ENCODE measurements around the gene UBN1.

Gene UBN1

DNA sequence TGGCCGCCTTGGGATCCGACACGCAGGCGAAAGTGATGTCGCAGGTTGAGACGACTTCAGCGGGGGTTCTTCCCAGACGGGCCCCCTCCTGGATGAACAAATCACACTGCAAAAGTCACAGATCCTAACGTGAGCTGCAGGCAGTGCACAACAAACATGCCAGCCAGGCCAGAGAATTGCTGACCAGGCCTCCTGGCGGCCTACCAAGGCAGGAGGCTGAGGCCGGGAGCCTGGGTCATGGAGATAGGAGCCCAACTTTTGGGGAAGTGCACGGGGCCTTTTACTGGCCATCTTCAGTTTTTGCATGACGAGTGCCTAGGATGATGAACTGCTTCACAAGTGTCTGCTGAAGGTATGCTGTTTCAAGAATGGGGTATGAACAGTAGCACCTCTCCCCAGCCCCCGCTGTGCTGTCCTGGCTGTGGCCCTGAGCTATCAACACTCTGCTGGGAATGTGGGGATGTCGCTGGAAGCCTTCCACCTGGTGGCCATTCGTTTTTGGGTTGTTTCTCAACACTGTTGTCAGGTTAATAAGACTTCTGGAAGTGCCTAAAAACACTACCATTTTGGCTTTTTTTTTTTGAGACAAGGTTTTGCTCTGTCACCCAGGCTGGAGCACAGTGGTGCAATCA is 32.6 kb upstream of the UBN1 start:
- H3K27me3 ChIP-seq (ENCODE audit: control insufficient read depth in 1 of 2, insufficient read depth in 2 of 2, low read length in 2 of 2) = no peaks in the 10 kb centered on the region
- peaks cover 36 to 69% of the 10 kb centered on the region in 2 donors for H3K36me3 ChIP-seq (ENCODE audit: control insufficient read depth in 1 of 2, insufficient read depth in 2 of 2, low read length in 2 of 2)
- no peaks in the 10 kb centered on the region for H3K9me3 ChIP-seq (ENCODE audit: control insufficient read depth in 1 of 2, low read length in 2 of 2)
- H3K9ac ChIP-seq (ENCODE audit: low read depth in 1 of 2, low read length in 2 of 2) = no peak overlapping the region
- no peak overlapping the region for H3K27ac ChIP-seq (ENCODE audit: low read depth, low read length)
- no peak overlapping the region for H3K4me3 ChIP-seq (ENCODE audit: low read depth in 1 of 2, low read length in 2 of 2)
- no peaks in the 10 kb centered on the region for H3K4me1 ChIP-seq (ENCODE audit: control insufficient read depth in 1 of 2, insufficient read depth in 2 of 2, low read length in 2 of 2)

DNA sequence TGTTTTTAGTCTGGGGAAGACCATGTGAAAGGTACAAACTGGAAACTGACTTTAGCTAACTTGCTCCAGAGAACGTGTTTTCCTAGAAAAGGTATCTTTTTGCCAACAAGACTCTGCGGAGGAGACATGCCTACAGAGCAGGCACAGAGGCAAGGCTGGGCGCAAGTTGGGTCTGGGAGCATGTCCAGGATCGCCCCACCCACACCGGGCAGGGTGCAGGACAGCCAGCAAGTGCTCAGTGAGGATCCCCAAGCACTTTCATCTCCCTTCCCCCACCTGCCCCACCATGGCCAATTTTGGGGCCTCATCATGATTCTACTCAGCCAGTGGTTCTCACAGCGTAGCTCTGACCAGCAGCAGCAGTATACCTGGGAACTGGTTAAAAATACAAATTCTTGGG is 26.6 kb upstream of the UBN1 start:
- Histone ChIP-seq H3K36me3 (ENCODE audit: control insufficient read depth in 1 of 2, insufficient read depth in 2 of 2, low read length in 2 of 2) (peaks cover 27 to 86% of the 10 kb centered on the region in 2 donors), H3K27ac (ENCODE audit: low read depth, low read length) (no peak overlapping the region)

DNA sequence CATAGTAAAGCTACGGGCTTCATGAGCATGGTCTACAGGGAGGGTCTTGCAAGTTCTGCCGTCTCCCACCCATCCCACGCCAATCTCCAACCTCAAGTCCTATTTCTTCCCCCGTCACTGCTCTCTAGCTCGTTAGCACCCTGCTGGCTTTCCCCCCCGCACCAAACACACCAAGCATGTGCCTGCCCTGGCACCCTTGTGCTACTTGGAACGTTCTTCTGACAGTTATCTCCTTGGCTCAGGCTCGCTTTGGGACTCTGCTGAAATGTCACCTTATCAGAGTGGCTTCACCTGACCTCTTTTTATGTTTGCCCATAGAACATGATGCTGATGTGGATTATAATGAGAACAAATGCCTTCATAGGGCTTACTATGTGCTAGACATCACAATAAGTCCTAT is 22.1 kb upstream of the UBN1 start:
- Histone ChIP-seq H3K27me3 (ENCODE audit: control insufficient read depth in 1 of 2, insufficient read depth in 2 of 2, low read length in 2 of 2) (no peaks in the 10 kb centered on the region), H3K9ac (ENCODE audit: low read depth in 1 of 2, low read length in 2 of 2) (no peak overlapping the region), H3K4me1 (ENCODE audit: control insufficient read depth in 1 of 2, insufficient read depth in 2 of 2, low read length in 2 of 2) (no peaks in the 10 kb centered on the region), H3K27ac (ENCODE audit: low read depth, low read length) (no peak overlapping the region), H3K36me3 (ENCODE audit: control insufficient read depth in 1 of 2, insufficient read depth in 2 of 2, low read length in 2 of 2) (peaks cover 44 to 91% of the 10 kb centered on the region in 2 donors), H3K9me3 (ENCODE audit: control insufficient read depth in 1 of 2, low read length in 2 of 2) (no peaks in the 10 kb centered on the region), H3K4me3 (ENCODE audit: low read depth in 1 of 2, low read length in 2 of 2) (no peak overlapping the region)

More for the DNA sequence above, 26.6 kb upstream of the UBN1 start:
- no peaks in the 10 kb centered on the region for H3K27me3 ChIP-seq (ENCODE audit: control insufficient read depth in 1 of 2, insufficient read depth in 2 of 2, low read length in 2 of 2)
- H3K9ac ChIP-seq (ENCODE audit: low read depth in 1 of 2, low read length in 2 of 2) = no peak overlapping the region
- no peaks in the 10 kb centered on the region for H3K4me1 ChIP-seq (ENCODE audit: control insufficient read depth in 1 of 2, insufficient read depth in 2 of 2, low read length in 2 of 2)
- H3K9me3 ChIP-seq (ENCODE audit: control insufficient read depth in 1 of 2, low read length in 2 of 2) = no peaks in the 10 kb centered on the region
- no peak overlapping the region for H3K4me3 ChIP-seq (ENCODE audit: low read depth in 1 of 2, low read length in 2 of 2)

DNA sequence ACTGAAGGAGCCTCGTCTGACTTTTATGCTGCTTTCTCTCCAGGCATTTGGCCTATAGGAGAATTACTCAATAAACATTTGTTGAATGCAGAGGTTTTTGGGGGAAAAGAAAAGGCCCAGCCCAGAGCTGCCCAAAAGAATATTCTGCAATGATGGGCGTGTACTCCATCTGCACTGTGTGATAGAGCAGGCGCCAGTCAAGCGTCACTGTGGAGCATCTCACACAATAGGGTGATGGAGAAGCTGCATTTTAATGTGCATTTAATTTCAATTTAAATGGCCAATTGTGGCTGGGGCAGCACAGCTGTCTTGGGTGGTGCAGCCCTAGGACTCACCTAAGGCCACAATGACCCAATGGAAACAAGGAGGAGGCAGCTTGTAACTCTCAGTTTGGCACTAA is 20.8 kb upstream of the UBN1 start:
- H3K9ac ChIP-seq (ENCODE audit: low read depth in 1 of 2, low read length in 2 of 2) = no peak overlapping the region
- no peaks in the 10 kb centered on the region for H3K4me1 ChIP-seq (ENCODE audit: control insufficient read depth in 1 of 2, insufficient read depth in 2 of 2, low read length in 2 of 2)
- no peaks in the 10 kb centered on the region for H3K9me3 ChIP-seq (ENCODE audit: control insufficient read depth in 1 of 2, low read length in 2 of 2)
- no peak overlapping the region for H3K4me3 ChIP-seq (ENCODE audit: low read depth in 1 of 2, low read length in 2 of 2)
- peaks cover 52 to 91% of the 10 kb centered on the region in 2 donors for H3K36me3 ChIP-seq (ENCODE audit: control insufficient read depth in 1 of 2, insufficient read depth in 2 of 2, low read length in 2 of 2)
- no peaks in the 10 kb centered on the region for H3K27me3 ChIP-seq (ENCODE audit: control insufficient read depth in 1 of 2, insufficient read depth in 2 of 2, low read length in 2 of 2)
- H3K27ac ChIP-seq (ENCODE audit: low read depth, low read length) = no peak overlapping the region

GRCh38 chr16:4826980-4827379 is 20.3 kb upstream of the UBN1 start:
- peaks cover 53 to 91% of the 10 kb centered on the region in 2 donors for H3K36me3 ChIP-seq (ENCODE audit: control insufficient read depth in 1 of 2, insufficient read depth in 2 of 2, low read length in 2 of 2)
- no peaks in the 10 kb centered on the region for H3K27me3 ChIP-seq (ENCODE audit: control insufficient read depth in 1 of 2, insufficient read depth in 2 of 2, low read length in 2 of 2)
- H3K9ac ChIP-seq (ENCODE audit: low read depth in 1 of 2, low read length in 2 of 2) = no peak overlapping the region
- H3K9me3 ChIP-seq (ENCODE audit: control insufficient read depth in 1 of 2, low read length in 2 of 2) = no peaks in the 10 kb centered on the region
- no peak overlapping the region for H3K27ac ChIP-seq (ENCODE audit: low read depth, low read length)
- no peaks in the 10 kb centered on the region for H3K4me1 ChIP-seq (ENCODE audit: control insufficient read depth in 1 of 2, insufficient read depth in 2 of 2, low read length in 2 of 2)
- no peak overlapping the region for H3K4me3 ChIP-seq (ENCODE audit: low read depth in 1 of 2, low read length in 2 of 2)

DNA sequence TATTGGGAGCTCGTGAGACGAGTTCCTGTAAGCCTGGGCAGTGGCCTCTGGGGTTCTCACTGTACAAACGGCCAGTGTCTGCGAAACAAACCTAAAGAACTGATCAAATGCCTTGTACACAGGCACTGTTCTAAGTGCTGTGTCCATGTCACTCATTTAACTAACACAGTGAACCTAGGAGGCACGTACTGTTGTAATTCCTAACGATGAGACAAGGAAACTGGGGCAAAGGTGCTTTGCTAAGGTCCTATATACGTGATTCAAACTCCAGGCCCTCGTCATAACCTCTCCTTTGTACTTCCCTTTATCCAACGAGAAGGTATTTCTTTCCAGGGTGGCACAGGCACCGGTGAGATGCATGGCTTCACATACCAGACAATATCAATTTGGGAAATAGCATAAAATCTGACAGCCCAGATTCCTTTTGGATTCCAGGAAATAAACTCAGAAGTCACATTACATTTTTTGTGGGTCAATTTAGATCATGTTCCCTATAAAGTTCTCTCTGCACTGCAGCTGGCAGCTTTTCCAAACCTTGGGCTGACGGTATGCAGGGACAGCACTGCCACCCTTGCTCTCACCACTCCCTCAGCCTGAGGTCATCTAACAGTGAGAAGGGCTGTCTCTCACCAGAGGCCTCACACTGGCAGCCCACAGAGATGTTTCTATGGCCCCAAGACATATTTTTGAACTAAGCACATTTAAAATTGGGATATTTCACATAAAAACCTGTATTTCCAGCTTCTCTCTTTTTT is 18.5 kb upstream of the UBN1 start:
- H3K36me3 ChIP-seq (ENCODE audit: control insufficient read depth in 1 of 2, insufficient read depth in 2 of 2, low read length in 2 of 2) = peaks cover 57 to 86% of the 10 kb centered on the region in 2 donors
- H3K4me1 ChIP-seq (ENCODE audit: control insufficient read depth in 1 of 2, insufficient read depth in 2 of 2, low read length in 2 of 2) = peaks cover 10 to 13% of the 10 kb centered on the region in 2 donors
- no peak overlapping the region for H3K9ac ChIP-seq (ENCODE audit: low read depth in 1 of 2, low read length in 2 of 2)
- no peak overlapping the region for H3K27ac ChIP-seq (ENCODE audit: low read depth, low read length)
- H3K9me3 ChIP-seq (ENCODE audit: control insufficient read depth in 1 of 2, low read length in 2 of 2) = no peaks in the 10 kb centered on the region
- H3K4me3 ChIP-seq (ENCODE audit: low read depth in 1 of 2, low read length in 2 of 2) = no peak overlapping the region
- no peaks in the 10 kb centered on the region for H3K27me3 ChIP-seq (ENCODE audit: control insufficient read depth in 1 of 2, insufficient read depth in 2 of 2, low read length in 2 of 2)

- Histone ChIP-seq H3K4me1 (ENCODE audit: control insufficient read depth in 1 of 2, insufficient read depth in 2 of 2, low read length in 2 of 2) (peaks cover 16 to 17% of the 10 kb centered on the region in 2 donors), H3K9ac (ENCODE audit: low read depth in 1 of 2, low read length in 2 of 2) (no peak overlapping the region), H3K4me3 (ENCODE audit: low read depth in 1 of 2, low read length in 2 of 2) (no peak overlapping the region), H3K9me3 (ENCODE audit: control insufficient read depth in 1 of 2, low read length in 2 of 2) (no peaks in the 10 kb centered on the region), H3K27ac (ENCODE audit: low read depth, low read length) (no peak overlapping the region), H3K36me3 (ENCODE audit: control insufficient read depth in 1 of 2, insufficient read depth in 2 of 2, low read length in 2 of 2) (peaks cover 45 to 74% of the 10 kb centered on the region in 2 donors), H3K27me3 (ENCODE audit: control insufficient read depth in 1 of 2, insufficient read depth in 2 of 2, low read length in 2 of 2) (no peaks in the 10 kb centered on the region)
These were observed 16.9 kb upstream of the UBN1 start for GRCh38 chr16:4830408-4830807.

- Histone ChIP-seq H3K4me3 (ENCODE audit: low read depth in 1 of 2, low read length in 2 of 2) (no peak overlapping the region), H3K4me1 (ENCODE audit: control insufficient read depth in 1 of 2, insufficient read depth in 2 of 2, low read length in 2 of 2) (peaks cover 16 to 17% of the 10 kb centered on the region in 2 donors), H3K9me3 (ENCODE audit: control insufficient read depth in 1 of 2, low read length in 2 of 2) (no peaks in the 10 kb centered on the region), H3K27ac (ENCODE audit: low read depth, low read length) (no peak overlapping the region), H3K36me3 (ENCODE audit: control insufficient read depth in 1 of 2, insufficient read depth in 2 of 2, low read length in 2 of 2) (peaks cover 45 to 72% of the 10 kb centered on the region in 2 donors), H3K27me3 (ENCODE audit: control insufficient read depth in 1 of 2, insufficient read depth in 2 of 2, low read length in 2 of 2) (no peaks in the 10 kb centered on the region), H3K9ac (ENCODE audit: low read depth in 1 of 2, low read length in 2 of 2) (no peak overlapping the region)
These were observed 15.7 kb upstream of the UBN1 start for GRCh38 chr16:4831616-4832015.

- Histone ChIP-seq H3K9ac (ENCODE audit: low read depth in 1 of 2, low read length in 2 of 2) (no peak overlapping the region), H3K36me3 (ENCODE audit: control insufficient read depth in 1 of 2, insufficient read depth in 2 of 2, low read length in 2 of 2) (peaks cover 40 to 69% of the 10 kb centered on the region in 2 donors), H3K4me1 (ENCODE audit: control insufficient read depth in 1 of 2, insufficient read depth in 2 of 2, low read length in 2 of 2) (peaks cover 16 to 17% of the 10 kb centered on the region in 2 donors), H3K9me3 (ENCODE audit: control insufficient read depth in 1 of 2, low read length in 2 of 2) (no peaks in the 10 kb centered on the region), H3K4me3 (ENCODE audit: low read depth in 1 of 2, low read length in 2 of 2) (no peak overlapping the region), H3K27me3 (ENCODE audit: control insufficient read depth in 1 of 2, insufficient read depth in 2 of 2, low read length in 2 of 2) (no peaks in the 10 kb centered on the region), H3K27ac (ENCODE audit: low read depth, low read length) (no peak overlapping the region)
These were observed 14.5 kb upstream of the UBN1 start for GRCh38 chr16:4832698-4833343.

GRCh38 chr16:4833584-4833983 is 13.7 kb upstream of the UBN1 start:
- no peak overlapping the region for H3K4me3 ChIP-seq (ENCODE audit: low read depth in 1 of 2, low read length in 2 of 2)
- H3K9ac ChIP-seq (ENCODE audit: low read depth in 1 of 2, low read length in 2 of 2) = no peak overlapping the region
- H3K4me1 ChIP-seq (ENCODE audit: control insufficient read depth in 1 of 2, insufficient read depth in 2 of 2, low read length in 2 of 2) = peaks cover 16 to 17% of the 10 kb centered on the region in 2 donors
- H3K27me3 ChIP-seq (ENCODE audit: control insufficient read depth in 1 of 2, insufficient read depth in 2 of 2, low read length in 2 of 2) = no peaks in the 10 kb centered on the region
- peaks cover 39 to 71% of the 10 kb centered on the region in 2 donors for H3K36me3 ChIP-seq (ENCODE audit: control insufficient read depth in 1 of 2, insufficient read depth in 2 of 2, low read length in 2 of 2)
- no peak overlapping the region for H3K27ac ChIP-seq (ENCODE audit: low read depth, low read length)
- H3K9me3 ChIP-seq (ENCODE audit: control insufficient read depth in 1 of 2, low read length in 2 of 2) = no peaks in the 10 kb centered on the region
